IPS-11a (cell line): ENCODE measurements around the gene ATP7B.
A peak's percentile ranks its signal among the peaks of the same experiment; 100 is the strongest.
"Not testable (repeated sequence)": the region's sequence is repeated elsewhere in the genome, so short reads cannot be mapped to it uniquely, and the experiment has no call there.

Source experiments
- H3K4me3 ChIP-seq: one replicate; pipeline ENCODE4 v1.5.1; 2013; ENCODE audit warnings: low read depth, low read length, control low read depth

The ATP7B gene

GRCh38 chr13:52010890-52011631 lies at the start of gene ATP7B:
TSS of gene ATP7B (minus strand) at chr13:52011450. CDS start at chr13:52011337, 113 bp downstream.
- H3K4me3 ChIP-seq, result peak within 1 kb of the TSS; percentile 99

GRCh38 chr13:52053460-52053859 lies 42.2 kb upstream of the ATP7B start:
- no peak overlapping the region for H3K4me3 ChIP-seq

DNA sequence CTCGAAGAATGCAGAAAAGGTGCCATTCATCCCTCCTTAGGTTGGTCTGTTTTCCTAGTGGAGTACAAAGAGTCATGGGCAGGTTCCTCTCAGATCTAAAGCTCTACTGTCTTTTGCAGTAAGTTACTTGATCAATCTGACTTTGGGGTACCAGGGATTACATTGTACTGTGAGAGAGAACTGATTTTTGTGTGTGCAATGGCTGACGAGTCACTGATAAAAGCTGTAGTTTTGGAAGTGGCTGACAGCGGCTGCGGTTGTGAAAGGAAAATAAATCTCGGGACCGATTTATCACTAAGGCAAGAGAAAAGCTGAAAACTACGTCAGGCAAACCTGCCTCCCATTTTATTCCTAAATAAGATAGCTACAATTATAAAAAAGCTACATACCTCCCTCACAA lies 40.1 kb upstream of the ATP7B start:
- no peak overlapping the region for H3K4me3 ChIP-seq

DNA sequence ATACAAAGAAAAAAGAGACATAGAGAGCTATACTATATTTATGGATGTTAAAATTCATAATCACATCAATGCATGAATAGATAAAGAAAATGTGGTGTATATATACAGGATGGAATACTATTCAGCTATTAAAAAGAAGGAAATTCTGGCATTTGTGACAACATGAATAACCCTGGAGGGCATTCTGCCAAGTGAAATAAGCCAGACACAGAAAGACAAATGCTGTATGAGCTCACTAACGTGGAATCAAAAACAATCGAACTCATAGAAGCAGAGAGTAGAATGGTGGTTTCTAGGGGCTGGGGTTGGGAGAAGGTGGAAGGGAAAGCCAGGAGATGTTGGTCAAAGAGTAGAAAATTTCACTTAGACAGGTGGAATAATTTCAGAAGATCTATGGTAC lies 37.3 kb upstream of the ATP7B start:
- no peak overlapping the region for H3K4me3 ChIP-seq

DNA sequence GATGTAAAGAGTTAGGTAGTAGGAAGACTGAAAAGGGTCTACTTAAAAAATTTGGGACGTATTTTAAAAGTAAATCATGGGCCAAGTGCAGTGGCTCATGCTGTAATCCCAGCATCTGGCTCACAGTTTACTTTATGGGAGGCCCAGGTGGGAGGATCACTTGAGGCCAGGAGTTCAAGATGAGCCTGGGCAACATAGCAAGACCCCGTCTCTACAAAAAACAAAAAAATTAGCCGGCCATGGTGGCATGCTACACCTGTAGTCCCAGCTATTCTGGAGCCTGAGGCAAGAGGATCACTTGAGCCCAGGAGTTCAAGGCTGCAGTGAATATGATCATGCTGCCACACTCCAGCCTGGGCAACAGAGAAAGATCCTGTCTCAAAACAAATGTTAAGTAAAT lies 36.2 kb upstream of the ATP7B start:
- H3K4me3 ChIP-seq, result no peak overlapping the region

DNA sequence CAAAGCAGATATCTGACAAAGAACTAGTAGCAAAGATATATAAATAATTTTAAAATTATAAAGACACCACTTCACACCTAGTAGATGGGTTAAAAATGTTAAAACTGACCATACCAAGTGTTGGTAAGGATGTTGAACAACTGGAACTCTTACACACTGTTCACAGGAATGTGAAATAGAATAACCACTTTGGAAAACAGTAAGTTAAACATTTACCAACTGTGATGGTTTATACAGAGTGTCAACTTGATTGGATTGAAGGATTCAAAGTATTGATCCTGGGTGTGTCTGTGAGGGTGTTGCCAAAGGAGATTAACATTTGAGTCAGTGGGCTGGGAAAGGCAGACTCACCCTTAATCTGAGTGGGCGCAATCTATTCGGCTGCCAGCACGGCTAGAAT lies 32.4 kb upstream of the ATP7B start:
- H3K4me3 ChIP-seq, result no peak overlapping the region

DNA sequence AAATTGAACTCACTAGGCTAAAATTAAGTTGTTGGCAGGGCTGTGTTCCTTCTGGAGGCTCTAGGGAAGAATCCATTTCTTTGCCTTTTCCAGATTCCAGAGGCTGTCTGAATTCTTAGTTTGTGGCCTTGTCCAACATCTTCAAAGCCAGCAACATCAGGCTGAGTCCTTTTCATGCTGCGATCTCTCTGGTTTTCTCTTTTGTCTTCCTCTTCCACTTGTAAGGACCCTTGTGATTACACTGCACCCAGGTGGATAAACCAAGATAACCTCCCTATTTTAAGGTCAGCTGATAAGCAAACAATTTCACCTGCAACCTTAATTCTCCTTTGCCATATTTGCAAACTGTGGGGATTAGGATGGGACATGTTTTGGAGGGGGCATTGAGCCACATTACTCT lies 24.8 kb upstream of the ATP7B start:
- H3K4me3 ChIP-seq, result no peak overlapping the region

DNA sequence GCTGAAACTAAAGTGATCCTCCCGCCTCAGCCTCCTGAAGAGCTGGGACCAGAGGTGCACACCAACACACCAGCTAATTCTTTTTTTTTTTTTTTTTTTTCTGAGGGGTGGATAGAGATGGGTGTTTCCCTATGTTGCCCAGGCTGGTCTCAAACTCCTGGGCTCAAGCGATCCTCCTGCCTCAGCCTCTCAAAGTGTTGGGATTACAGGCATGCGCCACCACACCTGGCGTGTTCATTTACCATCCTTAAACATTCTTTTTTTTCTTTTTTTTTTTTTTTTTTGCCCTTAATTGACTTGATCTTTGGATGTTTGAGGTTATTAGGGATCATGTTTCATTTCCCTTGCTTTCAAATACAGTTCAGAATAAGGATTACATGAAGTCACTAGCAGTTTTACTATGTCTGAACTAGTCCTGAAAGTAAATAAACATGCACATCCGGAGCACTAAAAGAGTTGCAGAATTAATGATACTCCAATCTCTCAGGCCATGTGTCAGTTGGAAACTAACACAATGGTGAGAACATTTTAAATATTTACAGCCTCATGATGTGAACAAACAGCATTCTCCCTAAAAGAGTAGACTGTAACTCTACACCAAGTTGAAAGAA lies 23.5 kb upstream of the ATP7B start:
- H3K4me3 ChIP-seq, result no peak overlapping the region

DNA sequence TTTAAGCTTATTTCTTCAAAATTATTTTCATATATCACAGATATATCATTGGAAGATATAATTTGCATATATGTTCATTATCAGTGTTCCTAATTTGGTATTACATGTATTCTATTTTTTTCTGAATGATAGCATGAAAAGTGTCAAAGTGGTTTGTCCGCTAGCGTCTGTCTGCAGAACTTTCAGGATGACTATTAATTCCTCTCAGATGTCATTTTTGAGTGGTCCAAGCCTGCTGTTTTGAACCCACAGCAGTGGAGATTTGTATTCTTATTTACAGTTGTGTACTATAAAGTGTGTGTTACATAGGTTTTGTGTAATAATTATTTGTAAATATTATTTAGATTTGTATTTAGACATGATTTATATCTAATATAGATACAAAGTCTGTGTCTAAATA lies 21.8 kb upstream of the ATP7B start:
- H3K4me3 ChIP-seq, result no peak overlapping the region

DNA sequence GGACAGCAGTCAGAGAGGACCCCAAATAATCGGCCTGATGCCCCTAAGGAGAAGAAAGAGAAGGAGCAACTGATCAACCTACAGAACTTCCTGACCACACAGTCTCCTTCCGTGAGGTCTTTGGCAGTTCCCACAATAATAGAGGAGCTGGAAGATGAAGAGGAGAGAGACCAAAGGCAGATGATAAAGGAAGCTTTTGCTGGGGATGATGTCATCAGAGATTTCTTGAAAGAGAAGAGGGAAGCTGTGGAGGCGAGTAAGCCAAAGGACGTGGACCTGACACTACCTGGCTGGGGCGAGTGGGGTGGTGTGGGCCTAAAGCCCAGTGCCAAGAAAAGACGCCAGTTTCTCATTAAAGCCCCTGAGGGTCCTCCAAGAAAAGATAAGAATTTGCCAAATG lies 19.2 kb upstream of the ATP7B start:
- H3K4me3 ChIP-seq, result not testable (repeated sequence)

GRCh38 chr13:52029569-52029968 lies 18.3 kb upstream of the ATP7B start:
- no peak overlapping the region for H3K4me3 ChIP-seq

- no peak overlapping the region for H3K4me3 ChIP-seq
These were observed 16.6 kb upstream of the ATP7B start for GRCh38 chr13:52027832-52028231.

- H3K4me3 ChIP-seq, result no peak overlapping the region
These were observed 15.0 kb upstream of the ATP7B start for GRCh38 chr13:52026246-52026626.

- H3K4me3 ChIP-seq, result no peak overlapping the region
These were observed 14.4 kb upstream of the ATP7B start for GRCh38 chr13:52025475-52026245.

DNA sequence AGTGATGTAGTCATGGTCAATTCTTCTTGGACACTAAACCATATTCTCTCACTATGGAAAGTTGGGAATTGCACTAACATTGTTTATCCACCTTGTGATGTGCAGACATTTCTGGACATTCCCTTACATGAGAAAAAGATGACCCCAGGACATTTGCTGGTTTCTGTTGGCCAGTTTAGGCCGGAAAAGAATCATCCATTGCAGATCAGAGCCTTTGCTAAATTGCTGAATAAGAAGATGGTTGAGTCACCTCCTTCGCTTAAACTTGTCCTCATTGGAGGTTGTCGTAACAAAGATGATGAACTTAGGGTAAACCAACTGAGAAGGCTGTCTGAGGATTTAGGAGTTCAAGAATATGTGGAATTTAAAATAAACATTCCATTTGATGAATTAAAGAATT lies 13.2 kb upstream of the ATP7B start, which contains the start of gene UTP14C:
UTP14C (plus strand) TSS at position 211 of the 400 bp plus-strand sequence. CDS start 4,114 bp downstream, outside the sequence.
- no peak within 1 kb of the TSS for H3K4me3 ChIP-seq

- H3K4me3 ChIP-seq, result no peak overlapping the region
These were observed 11.1 kb upstream of the ATP7B start for GRCh38 chr13:52022356-52022755.

GRCh38 chr13:52020191-52020590 lies 8.9 kb upstream of the ATP7B start:
- no peak overlapping the region for H3K4me3 ChIP-seq

DNA sequence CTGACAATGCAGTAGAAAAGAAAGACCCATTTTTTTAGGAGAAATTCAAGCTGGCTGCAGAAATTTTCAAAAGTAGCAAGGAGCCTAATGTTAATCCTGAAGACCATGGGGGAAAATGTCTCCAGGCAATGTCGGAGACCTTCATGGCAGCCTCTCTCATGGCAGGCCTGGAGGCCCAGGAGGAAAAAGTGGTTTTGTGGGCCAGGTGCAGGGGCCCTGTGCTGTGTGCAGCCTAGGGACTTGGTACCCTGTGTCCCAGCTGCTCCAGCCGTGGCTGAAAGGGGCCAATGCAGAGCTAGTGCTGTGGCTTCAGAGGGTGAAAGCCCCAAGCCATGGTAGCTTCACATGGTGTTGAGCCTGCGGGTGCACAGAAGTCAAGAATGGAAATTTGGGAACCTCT lies 5.0 kb upstream of the ATP7B start:
- no peak overlapping the region for H3K4me3 ChIP-seq

- H3K4me3 ChIP-seq, result peak overlapping the region; percentile 99
These were observed 1.2 kb upstream of the ATP7B start for GRCh38 chr13:52012512-52012836.

DNA sequence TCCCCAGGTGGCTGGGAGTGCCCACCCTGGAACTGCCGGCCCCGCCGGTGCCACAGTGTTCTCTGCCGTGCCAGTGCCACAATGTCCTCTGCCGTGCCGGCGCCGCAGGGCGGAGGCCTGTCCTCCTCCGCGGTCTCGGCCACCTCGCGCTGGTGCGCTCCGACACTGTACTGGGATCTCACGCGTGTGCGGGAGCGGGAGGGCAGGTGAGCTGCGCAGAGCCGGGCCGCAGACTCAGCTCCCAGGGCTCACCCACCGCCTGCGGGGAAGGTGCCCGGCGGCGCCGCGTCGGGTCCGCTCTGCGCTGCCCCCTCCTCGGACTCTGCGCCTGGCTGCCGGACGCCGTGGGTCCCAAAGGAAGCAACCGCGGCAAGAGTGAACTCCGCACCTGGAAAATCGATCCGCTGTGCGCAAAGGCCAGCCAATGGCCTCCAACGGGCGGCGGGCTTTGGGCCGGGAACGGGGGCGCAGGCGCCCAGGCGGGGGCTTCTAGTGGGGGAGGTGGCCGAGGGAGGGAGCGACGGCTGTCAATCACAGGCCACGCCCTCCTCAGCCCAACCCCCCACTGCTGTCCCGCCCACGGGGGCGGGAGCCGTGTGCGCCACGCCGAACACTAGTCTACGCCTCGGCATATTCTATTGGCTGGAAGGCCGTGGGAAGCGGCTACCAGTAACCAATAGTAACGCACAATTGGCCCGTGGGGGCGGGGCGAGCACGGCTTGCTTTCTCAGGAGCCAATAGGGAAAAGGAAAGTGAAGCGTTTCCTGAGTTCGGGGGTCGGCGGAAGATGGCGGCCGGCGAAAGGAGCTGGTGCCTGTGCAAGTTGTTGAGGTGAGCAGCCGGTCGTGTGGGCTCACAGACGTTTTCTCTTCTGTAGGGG lies 622 bp upstream of the ATP7B start, which contains the start of gene ALG11:
ALG11 (plus strand) TSS at position 767 of the 880 bp plus-strand sequence; CDS start at position 788, 21 bp downstream.
- peak within 1 kb of the TSS; percentile 99 for H3K4me3 ChIP-seq

GRCh38 chr13:52009946-52010345 lies 1.3 kb downstream of the ATP7B start:
- H3K4me3 ChIP-seq, result no peak overlapping the region
